SK-N-MC (cell line): Measurements from ENCODE around the gene SLU7.

Source experiments
- EZH2 ChIP-seq: fragments of 200-600 bp; sonication (generic); IDR thresholded peaks from one replicate; pipeline ENCODE4 v1.6.1; 2017; ENCODE audit warnings: antibody characterized with exemption
- FOXP2 ChIP-seq: optimal IDR thresholded peaks from 2 replicates; pipeline ENCODE3; 2011; ENCODE audit warnings: mild to moderate bottlenecking, moderate library complexity; ENCODE audit not compliant: insufficient read depth; ENCODE audit errors: extremely low read length, control extremely low read depth
- POLR2AphosphoS5 ChIP-seq: IDR thresholded peaks from 2 replicates; pipeline ENCODE4 v1.6.1; 2012; ENCODE audit warnings: mild to moderate bottlenecking, low read depth, low read length, borderline replicate concordance

GRCh38 chr5:160356550-160357347, 62.1 kb downstream of the SLU7 start:
- TF ChIP-seq POLR2AphosphoS5 (no peak), EZH2 (no peak), FOXP2 (no peak)
